Glutamatergic neuron (in vitro differentiated cells): ENCODE measurements around the gene BNIP1. TPM values are rescaled to one million over a fixed set of nuclear protein-coding genes. Genes with fewer than 3 reads are reported as not detected.

Experiments
- DNase-seq: peaks from one replicate; pipeline ENCODE4 v3.0.0; 2022
- H3K27ac Mint-ChIP-seq: one replicate; pipeline ENCODE4 v1.8.0; 2020; ENCODE audit warnings: mild to moderate bottlenecking, mixed read lengths, inconsistent platforms; ENCODE audit not compliant: unreplicated experiment
- H3K27me3 Mint-ChIP-seq: one replicate; pipeline ENCODE4 v1.8.0; 2020; ENCODE audit warnings: mild to moderate bottlenecking, moderate library complexity, mixed read lengths, inconsistent platforms; ENCODE audit not compliant: unreplicated experiment
- H3K36me3 Mint-ChIP-seq: one replicate; pipeline ENCODE4 v1.8.0; 2020; ENCODE audit warnings: mild to moderate bottlenecking, mixed read lengths, inconsistent platforms; ENCODE audit not compliant: unreplicated experiment
- H3K4me1 Mint-ChIP-seq: one replicate; pipeline ENCODE4 v1.8.0; 2020; ENCODE audit warnings: mild to moderate bottlenecking, low read depth, mixed read lengths, inconsistent platforms; ENCODE audit not compliant: unreplicated experiment
- H3K4me3 Mint-ChIP-seq: one replicate; pipeline ENCODE4 v1.8.0; 2020; ENCODE audit warnings: mild to moderate bottlenecking, mixed read lengths, inconsistent platforms; ENCODE audit not compliant: unreplicated experiment
- H3K9me3 Mint-ChIP-seq: one replicate; pipeline ENCODE4 v1.8.0; 2020; ENCODE audit warnings: mild to moderate bottlenecking, moderate library complexity, mixed read lengths, inconsistent platforms; ENCODE audit not compliant: unreplicated experiment
- total RNA-seq: library from RNA; stranded (reverse); fragmentation: NEBNext Ultra II Directional; extraction: Animal tissue kit (Norgen Biotek cat#: 25700); gene quantifications from one replicate; pipeline ENCODE4 v1.2.1, GENCODE V29; 2021; ENCODE audit not compliant: unreplicated experiment
- TF ChIP-seq, protein P1 (sequence below): fragments of 200-600 bp; sonication (generic); IDR thresholded peaks from one replicate; pipeline ENCODE4 v1.5.0; 2021; ENCODE audit not compliant: partially characterized antibody, unreplicated experiment

The BNIP1 gene
- total RNA-seq, 1 donor from 2014 or later = 12.5 TPM

DNA sequence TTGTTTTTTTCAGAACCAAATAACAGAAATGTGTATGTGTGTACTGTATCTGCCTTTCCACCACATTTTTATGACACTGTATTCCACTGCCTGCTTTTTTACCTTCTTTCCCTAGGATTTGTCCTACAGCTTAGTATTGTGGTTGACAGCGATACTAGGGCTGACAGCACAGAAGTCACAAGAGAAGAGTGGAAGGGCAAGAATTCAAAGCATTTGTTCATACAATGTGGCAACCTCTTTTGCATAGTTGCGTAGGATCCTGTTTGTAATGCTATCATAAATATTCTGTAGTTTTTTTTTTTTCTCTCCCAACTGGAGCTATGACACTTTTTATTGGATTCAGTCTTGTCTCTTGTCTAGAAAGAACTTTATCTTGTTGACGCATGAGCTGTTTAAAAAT is 5.6 kb upstream of the BNIP1 start:
- H3K9me3 Mint-ChIP-seq = no peaks in the 10 kb centered on the region
- peaks cover 13% of the 10 kb centered on the region for H3K4me1 Mint-ChIP-seq
- no peak for DNase-seq
- no peaks in the 10 kb centered on the region for H3K27me3 Mint-ChIP-seq
- H3K36me3 Mint-ChIP-seq = no peaks in the 10 kb centered on the region
- TF ChIP-seq, protein P1, sequence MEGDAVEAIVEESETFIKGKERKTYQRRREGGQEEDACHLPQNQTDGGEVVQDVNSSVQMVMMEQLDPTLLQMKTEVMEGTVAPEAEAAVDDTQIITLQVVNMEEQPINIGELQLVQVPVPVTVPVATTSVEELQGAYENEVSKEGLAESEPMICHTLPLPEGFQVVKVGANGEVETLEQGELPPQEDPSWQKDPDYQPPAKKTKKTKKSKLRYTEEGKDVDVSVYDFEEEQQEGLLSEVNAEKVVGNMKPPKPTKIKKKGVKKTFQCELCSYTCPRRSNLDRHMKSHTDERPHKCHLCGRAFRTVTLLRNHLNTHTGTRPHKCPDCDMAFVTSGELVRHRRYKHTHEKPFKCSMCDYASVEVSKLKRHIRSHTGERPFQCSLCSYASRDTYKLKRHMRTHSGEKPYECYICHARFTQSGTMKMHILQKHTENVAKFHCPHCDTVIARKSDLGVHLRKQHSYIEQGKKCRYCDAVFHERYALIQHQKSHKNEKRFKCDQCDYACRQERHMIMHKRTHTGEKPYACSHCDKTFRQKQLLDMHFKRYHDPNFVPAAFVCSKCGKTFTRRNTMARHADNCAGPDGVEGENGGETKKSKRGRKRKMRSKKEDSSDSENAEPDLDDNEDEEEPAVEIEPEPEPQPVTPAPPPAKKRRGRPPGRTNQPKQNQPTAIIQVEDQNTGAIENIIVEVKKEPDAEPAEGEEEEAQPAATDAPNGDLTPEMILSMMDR = no peak
- no peak overlapping the region for H3K27ac Mint-ChIP-seq
- no peak overlapping the region for H3K4me3 Mint-ChIP-seq

DNA sequence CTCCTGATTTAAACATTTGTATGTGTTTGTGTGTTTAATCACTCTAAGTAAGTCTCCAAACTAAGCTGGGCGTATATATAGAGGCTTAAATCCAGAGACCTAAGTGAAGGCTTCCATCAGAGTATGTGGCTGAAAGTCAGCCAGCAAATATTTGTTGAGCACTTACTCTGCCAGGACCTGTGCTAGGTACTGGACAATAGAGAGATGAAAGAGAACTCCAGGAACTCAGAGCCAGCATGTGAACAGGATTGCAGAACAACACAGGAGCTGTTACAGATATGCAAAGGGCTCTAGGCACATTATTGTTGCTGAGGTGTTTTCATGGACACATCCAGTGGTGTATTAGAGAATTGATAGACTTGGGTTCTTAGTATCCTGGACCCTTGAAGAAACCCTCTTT is 4.7 kb upstream of the BNIP1 start:
- H3K36me3 Mint-ChIP-seq = no peaks in the 10 kb centered on the region
- DNase-seq = no peak
- peaks cover 13% of the 10 kb centered on the region for H3K4me1 Mint-ChIP-seq
- TF ChIP-seq, protein P1 = no peak
- no peaks in the 10 kb centered on the region for H3K27me3 Mint-ChIP-seq
- H3K4me3 Mint-ChIP-seq = no peak overlapping the region
- no peak overlapping the region for H3K27ac Mint-ChIP-seq
- peaks cover 1% of the 10 kb centered on the region for H3K9me3 Mint-ChIP-seq

DNA sequence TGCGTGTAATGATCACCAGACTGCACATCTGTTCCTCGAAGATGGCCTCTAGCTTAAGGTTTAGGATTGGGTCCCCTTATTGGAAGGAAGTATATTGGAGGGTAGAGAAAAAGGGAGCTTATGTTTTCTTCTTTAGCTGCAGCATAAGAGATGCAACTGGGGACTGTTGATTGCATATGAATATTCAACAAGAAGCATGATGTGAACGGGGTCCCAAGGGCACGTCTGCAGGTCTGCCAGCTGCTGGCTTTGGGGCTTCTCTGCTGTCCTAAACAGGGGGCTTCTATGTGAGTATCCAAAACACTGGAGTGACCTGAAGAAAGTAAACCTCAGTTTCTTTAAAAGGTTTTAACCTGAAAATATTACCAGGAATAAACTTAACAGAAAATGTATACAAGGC is 3.6 kb upstream of the BNIP1 start:
- peak overlapping the region; percentile 5 for H3K4me3 Mint-ChIP-seq
- TF ChIP-seq, protein P1 = no peak
- no peaks in the 10 kb centered on the region for H3K36me3 Mint-ChIP-seq

DNA sequence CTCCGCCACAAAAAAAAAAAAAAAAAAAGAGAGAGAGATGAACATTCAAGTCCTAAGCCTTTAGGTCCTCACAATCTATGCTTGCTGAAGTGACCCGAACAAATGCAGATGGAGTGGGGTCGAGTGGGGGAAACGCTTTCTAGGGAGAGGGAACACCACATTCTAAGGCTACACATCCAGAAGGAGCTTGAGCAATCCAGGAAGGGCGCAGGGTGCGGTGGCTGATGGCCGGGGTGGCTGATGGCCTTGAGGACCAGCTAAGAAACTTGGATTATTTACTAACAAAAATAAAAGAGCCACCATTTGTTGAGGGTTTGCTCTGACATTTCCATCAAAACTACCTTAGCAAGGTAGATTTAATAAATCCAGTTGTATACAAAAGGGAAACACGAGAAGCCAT is 764 bp upstream of the BNIP1 start:
- peaks cover 1% of the 10 kb centered on the region for H3K9me3 Mint-ChIP-seq
- no peak for DNase-seq
- peaks cover 16% of the 10 kb centered on the region for H3K4me1 Mint-ChIP-seq
- peaks cover under 1% of the 10 kb centered on the region for H3K36me3 Mint-ChIP-seq
- H3K27me3 Mint-ChIP-seq = no peaks in the 10 kb centered on the region
- TF ChIP-seq, protein P1 = no peak
- H3K4me3 Mint-ChIP-seq = no peak overlapping the region
- H3K27ac Mint-ChIP-seq = no peak overlapping the region

More for the DNA sequence above, 3.6 kb upstream of the BNIP1 start:
- Mint-ChIP-seq H3K4me1 (peaks cover 16% of the 10 kb centered on the region), H3K27me3 (no peaks in the 10 kb centered on the region), H3K27ac (peak overlapping the region; percentile 60), H3K9me3 (peaks cover 1% of the 10 kb centered on the region)
- DNase-seq = peak; percentile 57

DNA sequence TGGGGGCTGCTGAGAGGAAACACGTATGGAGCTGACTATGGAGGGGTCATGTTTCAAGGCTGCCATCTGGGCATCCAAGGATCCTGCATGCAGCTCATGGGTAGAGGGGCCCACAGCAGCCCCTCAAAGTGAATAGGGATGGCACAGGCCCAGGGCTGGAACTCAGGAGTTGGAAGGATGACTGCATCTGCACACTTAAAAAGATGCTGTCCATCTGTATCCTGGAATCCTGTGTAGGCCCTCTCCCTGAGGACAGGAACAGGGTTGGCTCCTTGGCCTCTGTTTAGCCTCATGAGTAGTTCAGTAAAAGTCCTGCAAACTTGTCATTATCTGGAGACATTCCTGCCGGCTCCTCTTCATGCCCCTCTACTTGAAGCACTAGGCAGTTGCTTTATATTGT is 4.0 kb downstream of the BNIP1 start:
- H3K4me1 Mint-ChIP-seq = peaks cover 2% of the 10 kb centered on the region
- peaks cover 1% of the 10 kb centered on the region for H3K9me3 Mint-ChIP-seq
- H3K4me3 Mint-ChIP-seq = no peak overlapping the region
- H3K36me3 Mint-ChIP-seq = peaks cover 10% of the 10 kb centered on the region
- no peak for DNase-seq
- H3K27me3 Mint-ChIP-seq = no peaks in the 10 kb centered on the region
- TF ChIP-seq, protein P1 = no peak
- no peak overlapping the region for H3K27ac Mint-ChIP-seq
